H1 (cell line): ENCODE results near the gene TRPV2. TPM values are rescaled to one million over a fixed set of nuclear protein-coding genes. Genes with fewer than 3 reads are reported as not detected.

Source experiments
- CTCF ChIA-PET: fragments of 300-600 bp; sonication (Branson Sonifier 250); formaldehyde crosslinking; loops from one replicate; lab custom pipeline; 2021; ENCODE audit not compliant: partially characterized antibody; lab: Charles Lee
- POLR2A ChIA-PET: fragments of 300-600 bp; sonication (Branson Sonifier 250); formaldehyde crosslinking; loops from one replicate; lab custom pipeline; 2021; ENCODE audit warnings: inconsistent platforms; ENCODE audit not compliant: partially characterized antibody; lab: Charles Lee
- DNase-seq, 2 experiments: peaks; one replicate each; pipeline versions ENCODE4 v3.0.0 to v3.0.0-alpha.2; 2010 to 2022; ENCODE audit warnings: low spot score in 2 of 2, low read depth in 1 of 2, mixed read lengths in 1 of 2
- FAIRE-seq: peaks from 2 replicates; lab custom pipeline; 2011; peaks lifted over from hg19 to GRCh38; lab: Jason Lieb, UNC
- H2AFZ ChIP-seq: 2 replicates; pipeline ENCODE4 v1.8.1; 2012; ENCODE audit warnings: low read length, inconsistent platforms
- H2AK5ac ChIP-seq: 2 replicates; pipeline ENCODE4 v1.6.1; 2013; ENCODE audit warnings: low read depth, low read length
- H2BK120ac ChIP-seq: replicated peaks from 2 replicates; pipeline ENCODE3; 2013; ENCODE audit warnings: low read depth, low read length, inconsistent platforms
- H2BK12ac ChIP-seq: 2 replicates; pipeline ENCODE4 v1.6.1; 2013; ENCODE audit warnings: low read depth, low read length
- H2BK15ac ChIP-seq: 2 replicates; pipeline ENCODE4 v1.6.1; 2013; ENCODE audit warnings: low read length
- H2BK20ac ChIP-seq: 2 replicates; pipeline ENCODE4 v1.6.1; 2013; ENCODE audit warnings: low read length
- H2BK5ac ChIP-seq: 2 replicates; pipeline ENCODE4 v1.6.1; 2013; ENCODE audit warnings: low read depth, low read length
- H3K14ac ChIP-seq: 2 replicates; pipeline ENCODE4 v1.6.1; 2013; ENCODE audit warnings: inconsistent platforms; ENCODE audit not compliant: insufficient read length
- H3K18ac ChIP-seq: 2 replicates; pipeline ENCODE4 v1.6.1; 2013; ENCODE audit warnings: low read length; ENCODE audit errors: extremely low read depth
- H3K23ac ChIP-seq: 2 replicates; pipeline ENCODE4 v1.6.1; 2013; ENCODE audit warnings: inconsistent platforms; ENCODE audit not compliant: insufficient read length
- H3K23me2 ChIP-seq: 2 replicates; pipeline ENCODE4 v1.6.1; 2013; ENCODE audit warnings: low read depth, low read length
- H3K27ac ChIP-seq: 2 replicates; pipeline ENCODE4 v1.6.1; 2011; ENCODE audit warnings: low read depth, low read length, inconsistent platforms
- H3K27me3 ChIP-seq, 4 experiments: replicated peaks in 1 of 4; 1 replicate in 1 of 4; 2 replicates in 3 of 4; pipeline versions ENCODE4 v1.6.1 to v1.8.1; 2011 to 2013; ENCODE audit warnings: low read length in 3 of 4, mild to moderate bottlenecking in 3 of 4, inconsistent platforms in 2 of 4, mixed read lengths in 2 of 4, moderate library complexity in 1 of 4; ENCODE audit not compliant: control insufficient read depth in 3 of 4, insufficient read depth in 3 of 4; ENCODE audit errors: extremely low read depth in 1 of 4
- H3K36me3 ChIP-seq, 4 experiments: 2 replicates each; pipeline versions ENCODE4 v1.6.1 to v1.8.1; 2011 to 2013; ENCODE audit warnings: mild to moderate bottlenecking in 4 of 4, low read length in 3 of 4, moderate library complexity in 2 of 4, control low read depth in 1 of 4, inconsistent platforms in 1 of 4; ENCODE audit not compliant: insufficient read depth in 4 of 4, control insufficient read depth in 2 of 4
- H3K4ac ChIP-seq: replicated peaks from 2 replicates; pipeline ENCODE3; 2013; ENCODE audit warnings: low read length, low read depth, mixed read lengths, inconsistent platforms; ENCODE audit not compliant: insufficient read length
- H3K4me1 ChIP-seq, 4 experiments: replicated peaks in 1 of 4; 1 replicate in 1 of 4; 2 replicates in 3 of 4; pipeline versions ENCODE4 v1.6.1 to v1.8.1; 2011 to 2013; ENCODE audit warnings: low read length in 3 of 4, inconsistent platforms in 2 of 4, mixed read lengths in 1 of 4; ENCODE audit not compliant: insufficient read depth in 4 of 4, control insufficient read depth in 3 of 4
- H3K4me2 ChIP-seq, 2 experiments: 2 replicates each; pipeline versions ENCODE4 v1.6.1 to v1.8.1; 2011 to 2013; ENCODE audit warnings: low read depth in 2 of 2, low read length in 2 of 2, control low read depth in 1 of 2, inconsistent platforms in 1 of 2, mild to moderate bottlenecking in 1 of 2; ENCODE audit not compliant: insufficient read depth in 1 of 2
- H3K4me3 ChIP-seq, 4 experiments: fragments of 200-600, 300-600 bp in 1 of 4; sonication (generic), shearing (Covaris generic), sonication (Bioruptor Twin) in 1 of 4; 2 replicates each; pipeline versions ENCODE4 v1.5.1 to v1.8.1; 2011 to 2016; ENCODE audit warnings: low read length in 4 of 4, low read depth in 3 of 4, control low read depth in 2 of 4, inconsistent platforms in 2 of 4, mild to moderate bottlenecking in 2 of 4, mixed read lengths in 1 of 4, moderate library complexity in 1 of 4; ENCODE audit not compliant: insufficient read depth in 2 of 4; ENCODE audit errors: extremely low read depth in 1 of 4
- H3K56ac ChIP-seq: replicated peaks from 2 replicates; pipeline ENCODE3; 2013; ENCODE audit warnings: low read depth, mild to moderate bottlenecking, mixed read lengths, low read length, inconsistent platforms; ENCODE audit not compliant: insufficient read length
- H3K79me1 ChIP-seq: 2 replicates; pipeline ENCODE4 v1.6.1; 2013; ENCODE audit warnings: low read depth, low read length, control low read depth
- H3K79me2 ChIP-seq, 2 experiments: 2 replicates each; pipeline versions ENCODE4 v1.6.1 to v1.8.1; 2012 to 2013; ENCODE audit warnings: low read length in 2 of 2, mild to moderate bottlenecking in 2 of 2, inconsistent platforms in 1 of 2; ENCODE audit not compliant: insufficient read depth in 2 of 2, control insufficient read depth in 1 of 2
- H3K9ac ChIP-seq, 4 experiments: replicated peaks in 1 of 4; 1 replicate in 1 of 4; 2 replicates in 3 of 4; pipeline versions ENCODE4 v1.6.1 to v1.8.1; 2011 to 2013; ENCODE audit warnings: low read depth in 3 of 4, low read length in 3 of 4, control low read depth in 2 of 4, mild to moderate bottlenecking in 2 of 4, moderate library complexity in 2 of 4, inconsistent platforms in 1 of 4; ENCODE audit errors: extremely low read depth in 1 of 4
- H3K9me3 ChIP-seq, 2 experiments: 2 replicates each; pipeline versions ENCODE4 v1.6.1 to v1.8.1; 2012 to 2013; ENCODE audit warnings: mild to moderate bottlenecking in 2 of 2, moderate library complexity in 2 of 2, control low read depth in 1 of 2, inconsistent platforms in 1 of 2, low read depth in 1 of 2, low read length in 1 of 2, mixed read lengths in 1 of 2; ENCODE audit not compliant: insufficient read depth in 2 of 2
- H4K20me1 ChIP-seq, 2 experiments: replicated peaks in 1 of 2; 2 replicates each; pipeline versions ENCODE3 to v1.8.1; 2011 to 2013; ENCODE audit warnings: inconsistent platforms in 2 of 2, low read length in 2 of 2, mild to moderate bottlenecking in 1 of 2; ENCODE audit not compliant: insufficient read depth in 2 of 2, control insufficient read depth in 1 of 2
- H4K5ac ChIP-seq: 2 replicates; pipeline ENCODE4 v1.6.1; 2013; ENCODE audit warnings: low read length, low read depth, mixed read lengths, inconsistent platforms; ENCODE audit not compliant: insufficient read length
- H4K8ac ChIP-seq: 2 replicates; pipeline ENCODE4 v1.8.0; 2013; ENCODE audit warnings: mild to moderate bottlenecking, moderate library complexity, low read length, inconsistent platforms; ENCODE audit not compliant: insufficient read depth; ENCODE audit errors: extremely low read depth
- H4K91ac ChIP-seq: replicated peaks from 2 replicates; pipeline ENCODE3; 2013; ENCODE audit warnings: low read length, mixed read lengths, inconsistent platforms; ENCODE audit not compliant: insufficient read length
- CTCF ChIP-seq, 3 experiments: IDR thresholded peaks; 1 replicate in 2 of 3; 2 replicates in 1 of 3; pipeline versions ENCODE4 v1.5.1 to v1.6.1; 2011; ENCODE audit warnings: low read length in 3 of 3, mild to moderate bottlenecking in 3 of 3, inconsistent platforms in 2 of 3, low read depth in 1 of 3, moderate library complexity in 1 of 3; ENCODE audit not compliant: insufficient read depth in 1 of 3; ENCODE audit errors: control extremely low read depth in 1 of 3
- TEAD4 ChIP-seq: IDR thresholded peaks from 2 replicates; pipeline ENCODE4 v1.6.1; 2012; ENCODE audit warnings: low read depth, low read length, inconsistent platforms, mixed read lengths
- WGBS, 2 experiments: shearing (Covaris generic) in 1 of 2; methylation state at CpG; one replicate each; pipeline versions ENCODE4 v1.1.6 to v1.1.7; 2013 to 2015; ENCODE audit warnings: low lambda C conversion rate in 2 of 2, mixed read lengths in 2 of 2, inconsistent platforms in 1 of 2, low coverage in 1 of 2, missing lambda C conversion rate in 1 of 2; ENCODE audit not compliant: insufficient replicate concordance in 2 of 2, insufficient coverage in 1 of 2, insufficient read length in 1 of 2; ENCODE audit errors: extremely low coverage in 1 of 2, missing lambda C conversion rate in 1 of 2; 5-methylcytosine and 5-hydroxymethylcytosine counted together
- polyA plus RNA-seq, 7 experiments: library from polyadenylated mRNA; depleted of rRNA in 3 of 7; stranded (reverse) in 5 of 7; unstranded in 2 of 7; fragments of >200 nt in 5 of 7; fragments of 200-250 nt in 2 of 7; gene quantifications; 1 replicate in 5 of 7; 2 replicates in 1 of 7; 4 replicates in 1 of 7; pipeline versions ENCODE4 v1.2.1 to v1.2.3, GENCODE V29; 2011 to 2013; ENCODE audit warnings: missing spikeins in 2 of 7, mixed read lengths in 2 of 7
- total RNA-seq: library from RNA; stranded (reverse); fragmentation: NEBNext Ultra II Directional; extraction: Animal tissue kit (Norgen Biotek cat#: 25700); gene quantifications from 2 replicates; pipeline ENCODE4 v1.2.1, GENCODE V29; 2021

TRPV2 gene
- total and polyA plus RNA-seq, 2 of the 8 experiments (the other 6 are each of a cell fraction or from before 2014, with no cell fraction given), result 1.7 to 2.1 TPM

- TF ChIP-seq TEAD4, result peak; percentile 68; the same call in 1 of the 2 replicates
- no peak for TF ChIP-seq CTCF (IDR thresholded peaks at IDR 0.05; ENCODE audit: control extremely low read depth in 1 of 3, insufficient read depth in 1 of 3, low read depth in 1 of 3, low read length in 3 of 3)
- no peak overlapping the region for H2BK15ac ChIP-seq
- FAIRE-seq, result no peak
Measured at GRCh38 chr17:16474012-16474725, 58.8 kb downstream of the TRPV2 start.

More at GRCh38 chr17:16474012-16474725, 58.8 kb downstream of the TRPV2 start:
- Histone ChIP-seq H3K27me3 (no peaks in the 10 kb centered on the region), H3K79me2 (no peaks in the 10 kb centered on the region), H4K20me1 (peaks cover 0 to 2% of the 10 kb centered on the region in 2 experiments), H3K36me3 (no peaks in the 10 kb centered on the region), H3K56ac (no peak overlapping the region), H4K5ac (no peak overlapping the region), H3K23me2 (peaks cover 2% of the 10 kb centered on the region; the same call in 1 of the 2 replicates), H2BK20ac (0 out of 2 replicates have a peak overlapping the region, but pooled peaks have one; percentile 55), H2BK120ac (no peak overlapping the region), H3K18ac (no peak overlapping the region), H4K91ac (no peak overlapping the region), H2AK5ac (no peak overlapping the region), H3K9ac (no peak overlapping the region), H3K4me2 (no peak overlapping the region), H3K79me1 (peaks cover 3% of the 10 kb centered on the region), H3K4me1 (peaks cover 0 to 24% (median 6%) of the 10 kb centered on the region in 4 experiments; a peak in 5 of 7 replicates), H2AFZ (no peak overlapping the region), H3K14ac (no peak overlapping the region), H3K4ac (no peak overlapping the region), H4K8ac (no peak overlapping the region), H3K27ac (no peak overlapping the region), H3K23ac (no peak overlapping the region), H2BK5ac (no peak overlapping the region), H2BK12ac (no peak overlapping the region), H3K9me3 (no peaks in the 10 kb centered on the region), H3K4me3 (no peak overlapping the region)
- no peak for DNase-seq
- WGBS, 2 experiments, result 87% methylated on average over 13 of the region's 13 CpGs; no CpG with 5 or more reads in 1 of the 2 experiments
- CTCF ChIA-PET, result interaction anchor here (1.0 to 36.9 kb wide), 4 partner anchors 13 to 47 kb away, joined by 3 to 941 read pairs (median 77); no protein-coding TSS in a partner anchor
- POLR2A ChIA-PET, result interaction anchor here (1.5 to 2.4 kb wide), 2 partner anchors 13 to 16 kb away, joined by 4 to 6 read pairs; no protein-coding TSS in a partner anchor
